ENCODE measurements around the gene SPECC1. TPM values are rescaled to one million over a fixed set of nuclear protein-coding genes. Genes with fewer than 3 reads are reported as not detected.

SPECC1 gene
- total and polyA plus RNA-seq, 9 of the 15 experiments (the other 6 are each of a cell fraction or from before 2014, with no cell fraction given) = 2.4 to 19.6 (median 14.7) TPM

DNA sequence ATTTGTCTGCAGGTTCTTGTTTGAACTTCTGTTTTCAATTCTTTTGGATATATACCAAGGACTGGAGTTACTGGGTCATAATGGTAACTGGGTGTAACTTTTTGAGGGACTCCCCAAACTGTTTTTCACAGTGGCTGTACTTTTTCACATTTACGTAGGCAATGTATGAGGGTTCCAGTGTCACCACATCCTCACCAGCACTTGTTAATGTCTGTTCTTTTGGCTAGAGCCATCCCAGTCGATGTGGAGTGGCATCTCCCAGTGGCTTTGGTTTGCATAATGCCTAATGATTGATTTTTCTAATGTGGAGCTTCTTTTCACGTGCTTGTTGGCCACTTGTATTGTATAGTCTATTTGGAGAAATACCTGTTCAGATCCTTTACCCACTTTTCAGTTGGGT, 59.3 kb downstream of the SPECC1 start:
- Histone ChIP-seq H3K27me3 (ENCODE audit: control insufficient read depth in 2 of 2, insufficient read depth in 2 of 2, low read length in 2 of 2) (no peaks in the 10 kb centered on the region), H2AFZ (ENCODE audit: low read depth, low read length) (no peak overlapping the region), H3K9me3 (replicated peaks; ENCODE audit: control insufficient read depth, insufficient read depth, low read depth, low read length) (no peaks in the 10 kb centered on the region), H3K79me2 (ENCODE audit: control insufficient read depth, insufficient read depth, low read length) (no peaks in the 10 kb centered on the region), H3K9me1 (ENCODE audit: control insufficient read depth, insufficient read depth, low read length) (no peaks in the 10 kb centered on the region), H3K27ac (ENCODE audit: extremely low read depth, low read depth, low read length) (no peak overlapping the region), H3K4me3 (no peak overlapping the region), H4K20me1 (replicated peaks; ENCODE audit: control insufficient read depth, insufficient read depth, low read length) (no peaks in the 10 kb centered on the region), H3K4me1 (replicated peaks in 1 of 2; ENCODE audit: control insufficient read depth in 2 of 2, insufficient read depth in 2 of 2, low read length in 2 of 2) (peaks cover 4 to 15% of the 10 kb centered on the region in 2 experiments; a peak in 3 of 5 replicates), H3K36me3 (ENCODE audit: control insufficient read depth, insufficient read depth, low read length) (no peaks in the 10 kb centered on the region), H3K4me2 (ENCODE audit: insufficient read depth, low read length) (no peak overlapping the region), H3K9ac (ENCODE audit: insufficient read depth in 1 of 2, low read depth in 2 of 2, low read length in 2 of 2) (no peak overlapping the region)
- 60% methylated on average over 3 of the region's 3 CpGs for WGBS (ENCODE audit: insufficient coverage, low coverage, missing lambda C conversion rate)
- BruUV-seq (replicated peaks) = no TSS peak
- no peak for ATAC-seq
- POLR2A ChIA-PET = interaction anchor here (1.0 kb wide), 1 partner anchor 11 kb away, joined by 3 read pairs; no protein-coding TSS in a partner anchor
- intact Hi-C loops (cut with micrococcal nuclease) = no loop called here
- FAIRE-seq = no peak
- in situ Hi-C loops (cut with MboI) = no loop called here
- DNase-seq (ENCODE audit: extremely low read depth in 1 of 4, low spot score in 3 of 4) = no peak
- CTCF ChIA-PET (ENCODE audit: low intra/inter-chr PET ratio) = interaction anchor here (0.5 kb wide), 1 partner anchor 48 kb away, joined by 3 read pairs; no protein-coding TSS in a partner anchor
- no peak for TF ChIP-seq ZNF232 (CRISPR knock-in tag; IDR thresholded peaks at IDR 0.05)
- TF ChIP-seq ZBTB11 (CRISPR knock-in tag; IDR thresholded peaks at IDR 0.05) = no peak
- TF ChIP-seq BCOR (IDR thresholded peaks at IDR 0.05) = no peak
- TF ChIP-seq, protein P1, sequence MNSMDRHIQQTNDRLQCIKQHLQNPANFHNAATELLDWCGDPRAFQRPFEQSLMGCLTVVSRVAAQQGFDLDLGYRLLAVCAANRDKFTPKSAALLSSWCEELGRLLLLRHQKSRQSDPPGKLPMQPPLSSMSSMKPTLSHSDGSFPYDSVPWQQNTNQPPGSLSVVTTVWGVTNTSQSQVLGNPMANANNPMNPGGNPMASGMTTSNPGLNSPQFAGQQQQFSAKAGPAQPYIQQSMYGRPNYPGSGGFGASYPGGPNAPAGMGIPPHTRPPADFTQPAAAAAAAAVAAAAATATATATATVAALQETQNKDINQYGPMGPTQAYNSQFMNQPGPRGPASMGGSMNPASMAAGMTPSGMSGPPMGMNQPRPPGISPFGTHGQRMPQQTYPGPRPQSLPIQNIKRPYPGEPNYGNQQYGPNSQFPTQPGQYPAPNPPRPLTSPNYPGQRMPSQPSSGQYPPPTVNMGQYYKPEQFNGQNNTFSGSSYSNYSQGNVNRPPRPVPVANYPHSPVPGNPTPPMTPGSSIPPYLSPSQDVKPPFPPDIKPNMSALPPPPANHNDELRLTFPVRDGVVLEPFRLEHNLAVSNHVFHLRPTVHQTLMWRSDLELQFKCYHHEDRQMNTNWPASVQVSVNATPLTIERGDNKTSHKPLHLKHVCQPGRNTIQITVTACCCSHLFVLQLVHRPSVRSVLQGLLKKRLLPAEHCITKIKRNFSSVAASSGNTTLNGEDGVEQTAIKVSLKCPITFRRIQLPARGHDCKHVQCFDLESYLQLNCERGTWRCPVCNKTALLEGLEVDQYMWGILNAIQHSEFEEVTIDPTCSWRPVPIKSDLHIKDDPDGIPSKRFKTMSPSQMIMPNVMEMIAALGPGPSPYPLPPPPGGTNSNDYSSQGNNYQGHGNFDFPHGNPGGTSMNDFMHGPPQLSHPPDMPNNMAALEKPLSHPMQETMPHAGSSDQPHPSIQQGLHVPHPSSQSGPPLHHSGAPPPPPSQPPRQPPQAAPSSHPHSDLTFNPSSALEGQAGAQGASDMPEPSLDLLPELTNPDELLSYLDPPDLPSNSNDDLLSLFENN (IDR thresholded peaks at IDR 0.05; ENCODE audit: low read depth in 2 of 2, low read length in 2 of 2) = no peak
- no peak for TF ChIP-seq ZBTB17 (CRISPR knock-in tag; IDR thresholded peaks at IDR 0.05)
- TF ChIP-seq, protein P2, sequence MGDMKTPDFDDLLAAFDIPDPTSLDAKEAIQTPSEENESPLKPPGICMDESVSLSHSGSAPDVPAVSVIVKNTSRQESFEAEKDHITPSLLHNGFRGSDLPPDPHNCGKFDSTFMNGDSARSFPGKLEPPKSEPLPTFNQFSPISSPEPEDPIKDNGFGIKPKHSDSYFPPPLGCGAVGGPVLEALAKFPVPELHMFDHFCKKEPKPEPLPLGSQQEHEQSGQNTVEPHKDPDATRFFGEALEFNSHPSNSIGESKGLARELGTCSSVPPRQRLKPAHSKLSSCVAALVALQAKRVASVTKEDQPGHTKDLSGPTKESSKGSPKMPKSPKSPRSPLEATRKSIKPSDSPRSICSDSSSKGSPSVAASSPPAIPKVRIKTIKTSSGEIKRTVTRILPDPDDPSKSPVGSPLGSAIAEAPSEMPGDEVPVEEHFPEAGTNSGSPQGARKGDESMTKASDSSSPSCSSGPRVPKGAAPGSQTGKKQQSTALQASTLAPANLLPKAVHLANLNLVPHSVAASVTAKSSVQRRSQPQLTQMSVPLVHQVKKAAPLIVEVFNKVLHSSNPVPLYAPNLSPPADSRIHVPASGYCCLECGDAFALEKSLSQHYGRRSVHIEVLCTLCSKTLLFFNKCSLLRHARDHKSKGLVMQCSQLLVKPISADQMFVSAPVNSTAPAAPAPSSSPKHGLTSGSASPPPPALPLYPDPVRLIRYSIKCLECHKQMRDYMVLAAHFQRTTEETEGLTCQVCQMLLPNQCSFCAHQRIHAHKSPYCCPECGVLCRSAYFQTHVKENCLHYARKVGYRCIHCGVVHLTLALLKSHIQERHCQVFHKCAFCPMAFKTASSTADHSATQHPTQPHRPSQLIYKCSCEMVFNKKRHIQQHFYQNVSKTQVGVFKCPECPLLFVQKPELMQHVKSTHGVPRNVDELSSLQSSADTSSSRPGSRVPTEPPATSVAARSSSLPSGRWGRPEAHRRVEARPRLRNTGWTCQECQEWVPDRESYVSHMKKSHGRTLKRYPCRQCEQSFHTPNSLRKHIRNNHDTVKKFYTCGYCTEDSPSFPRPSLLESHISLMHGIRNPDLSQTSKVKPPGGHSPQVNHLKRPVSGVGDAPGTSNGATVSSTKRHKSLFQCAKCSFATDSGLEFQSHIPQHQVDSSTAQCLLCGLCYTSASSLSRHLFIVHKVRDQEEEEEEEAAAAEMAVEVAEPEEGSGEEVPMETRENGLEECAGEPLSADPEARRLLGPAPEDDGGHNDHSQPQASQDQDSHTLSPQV (IDR thresholded peaks at IDR 0.05) = no peak
- TF ChIP-seq, protein P3, sequence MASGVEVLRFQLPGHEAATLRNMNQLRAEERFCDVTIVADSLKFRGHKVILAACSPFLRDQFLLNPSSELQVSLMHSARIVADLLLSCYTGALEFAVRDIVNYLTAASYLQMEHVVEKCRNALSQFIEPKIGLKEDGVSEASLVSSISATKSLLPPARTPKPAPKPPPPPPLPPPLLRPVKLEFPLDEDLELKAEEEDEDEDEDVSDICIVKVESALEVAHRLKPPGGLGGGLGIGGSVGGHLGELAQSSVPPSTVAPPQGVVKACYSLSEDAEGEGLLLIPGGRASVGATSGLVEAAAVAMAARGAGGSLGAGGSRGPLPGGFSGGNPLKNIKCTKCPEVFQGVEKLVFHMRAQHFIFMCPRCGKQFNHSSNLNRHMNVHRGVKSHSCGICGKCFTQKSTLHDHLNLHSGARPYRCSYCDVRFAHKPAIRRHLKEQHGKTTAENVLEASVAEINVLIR (CRISPR knock-in tag; IDR thresholded peaks at IDR 0.05) = no peak
- no peak for TF ChIP-seq PCBP1 (IDR thresholded peaks at IDR 0.05; ENCODE audit: low read depth, low read length, poor library complexity, severe bottlenecking)
- no peak for TF ChIP-seq U2AF1 (optimal IDR thresholded peaks at IDR 0.05; ENCODE audit: low read depth, low read length)
